K562 (cell line): ENCODE data around the gene SNX17. TPM values are rescaled to one million over a fixed set of nuclear protein-coding genes. Genes with fewer than 3 reads are reported as not detected.
A peak's percentile ranks its signal among the peaks of the same experiment; 100 is the strongest.

ENCODE experiments used
- FOSL1 ChIP-seq: fragments of 200-800 bp; sonication (Bioruptor generic); conservative IDR thresholded peaks from 2 replicates; pipeline ENCODE4 v1.6.1; 2016; ENCODE audit warnings: missing genetic modification characterization, missing compliant biosample characterization
- ILK ChIP-seq: fragments of 450-650 bp; IDR thresholded peaks from 2 replicates; pipeline ENCODE4 v1.6.1; 2016; ENCODE audit warnings: missing genetic modification characterization, low read depth, mild to moderate bottlenecking, missing compliant biosample characterization, moderate library complexity, borderline replicate concordance
- KAT7 ChIP-seq: sonication (generic); formaldehyde crosslinking; IDR thresholded peaks from 2 replicates; pipeline ENCODE4 v1.8.0; 2022; ENCODE audit warnings: missing genetic modification reagents, mild to moderate bottlenecking, borderline replicate concordance
- RAD21 ChIP-seq, 2 experiments: fragments of 250-450 bp in 1 of 2; fragments of 450-650 bp in 1 of 2; sonication (Bioruptor Pico) in 1 of 2; formaldehyde crosslinking in 1 of 2; IDR thresholded peaks in 1 of 2; conservative IDR thresholded peaks in 1 of 2; 2 replicates each; pipeline versions ENCODE4 v1.4.0 to v1.8.0; 2020 to 2022; ENCODE audit warnings: mild to moderate bottlenecking in 2 of 2, moderate library complexity in 1 of 2
- SMC3 ChIP-seq: conservative IDR thresholded peaks from 2 replicates; pipeline ENCODE4 v1.6.1; 2011; ENCODE audit warnings: low read depth, low read length, improper control_type of control experiment; ENCODE audit not compliant: insufficient read depth
- STAT5B ChIP-seq: fragments of 250-450 bp; sonication (Bioruptor Pico); IDR thresholded peaks from 2 replicates; pipeline ENCODE4 v1.8.0; 2021; ENCODE audit warnings: mild to moderate bottlenecking, inconsistent platforms
- ZBTB7A ChIP-seq: IDR thresholded peaks from 2 replicates; pipeline ENCODE4 v1.6.1; 2011; ENCODE audit warnings: low read depth, mild to moderate bottlenecking, low read length, moderate library complexity, borderline replicate concordance; ENCODE audit not compliant: control insufficient read depth
- ZBTB8A ChIP-seq: fragments of 450-650 bp; IDR thresholded peaks from 2 replicates; pipeline ENCODE4 v1.6.1; 2018; ENCODE audit warnings: mild to moderate bottlenecking, moderate library complexity; ENCODE audit not compliant: partially characterized antibody
- ZNF778 ChIP-seq: fragments of 450-650 bp; formaldehyde crosslinking; IDR thresholded peaks from 2 replicates; pipeline ENCODE4 v1.4.0; 2020; ENCODE audit warnings: mild to moderate bottlenecking, moderate library complexity
- polyA plus RNA-seq, 8 experiments: library from polyadenylated mRNA; depleted of rRNA in 4 of 8; stranded (reverse) in 5 of 8; unstranded in 3 of 8; fragments of >200 nt; fragmentation: Nextera tagmentation in 2 of 8; fragmentation: Illumina TruSeq in 1 of 8; extraction: Ambion mirVana in 2 of 8; extraction: Trizol in 1 of 8; gene quantifications; 2 replicates each; pipeline versions ENCODE4 v1.2.1 to v1.2.3, GENCODE V29; 2011 to 2014; ENCODE audit warnings: inconsistent platforms in 1 of 8, missing spikeins in 1 of 8
- total RNA-seq, 7 experiments: library from RNA; depleted of rRNA in 6 of 7; stranded (reverse); fragments of >200 nt in 6 of 7; fragmentation: Illumina TruSeq in 2 of 7; extraction: Trizol in 2 of 7; gene quantifications; 2 replicates each; pipeline versions ENCODE4 v1.2.1 to v1.2.3, GENCODE V29; 2011 to 2021; ENCODE audit warnings: low replicate concordance in 1 of 7
- TF ChIP-seq, protein P1 (sequence below): sonication (generic); formaldehyde crosslinking; IDR thresholded peaks from 2 replicates; pipeline ENCODE4 v1.8.0; 2022; ENCODE audit warnings: missing genetic modification reagents, mild to moderate bottlenecking, borderline replicate concordance
- TF ChIP-seq, protein P2 (sequence below): fragments of 450-650 bp; formaldehyde crosslinking; IDR thresholded peaks from 2 replicates; pipeline ENCODE4 v1.4.0; 2020; ENCODE audit warnings: mild to moderate bottlenecking, moderate library complexity
- TF ChIP-seq, protein P3 (sequence below), 2 experiments: fragments of 450-650 bp; IDR thresholded peaks; 2 replicates each; pipeline ENCODE4 v1.6.1; 2016

The SNX17 gene
- total and polyA plus RNA-seq, 9 of the 15 experiments (the other 6 are each of a cell fraction or from before 2014, with no cell fraction given), result 3.0 to 75.7 (median 54.6) TPM

DNA sequence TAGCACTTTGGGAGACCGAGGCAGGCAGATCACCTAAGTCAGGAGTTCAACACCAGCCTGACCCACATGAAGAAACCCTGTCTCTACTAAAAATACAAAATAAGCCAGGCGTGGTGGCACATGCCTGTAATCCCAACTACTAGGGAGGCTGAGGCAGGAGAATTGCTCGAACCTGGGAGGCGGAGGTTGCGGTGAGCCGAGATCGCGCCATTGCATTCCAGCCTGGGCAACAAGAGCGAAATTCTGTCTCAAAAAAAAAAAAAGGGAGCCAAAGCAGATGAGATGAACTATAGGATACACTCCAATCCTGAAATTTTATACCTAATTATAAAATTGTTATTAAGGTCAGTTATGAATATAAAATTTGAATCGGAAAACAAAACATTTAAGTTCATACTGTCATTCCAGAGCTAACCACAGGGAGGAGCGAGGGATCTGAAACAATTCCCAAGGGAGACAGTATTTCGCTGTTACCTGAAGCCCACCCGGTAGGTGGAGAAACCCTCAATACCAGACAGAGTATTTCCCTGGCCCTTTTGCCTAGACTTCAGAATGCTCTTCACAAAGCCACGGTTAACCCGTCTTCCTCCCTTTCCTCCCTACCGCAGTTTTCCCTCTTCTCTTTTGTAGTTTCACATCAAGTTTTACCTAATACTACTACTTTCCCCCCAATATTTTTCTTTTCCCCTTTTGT lies 37.5 kb downstream of the SNX17 start (continued):
- TF ChIP-seq ZBTB7A (peak; percentile 52; the same call in 1 of the 2 replicates), SMC3 (0 out of 2 replicates have a peak, but pooled peaks have one; percentile 39), ZNF778 (no peak), ILK (tag) (no peak), STAT5B (CRISPR knock-in tag) (no peak), KAT7 (CRISPR knock-in tag) (peak; percentile 68; the same call in 1 of the 2 replicates), FOSL1 (tag) (no peak), RAD21 (CRISPR knock-in tag; conservative IDR thresholded peaks at IDR 0.05 in 1 of 2, IDR thresholded peaks at IDR 0.05 in 1 of 2) (peak; percentile 52 to 81), ZBTB8A (no peak)
- TF ChIP-seq, protein P1, sequence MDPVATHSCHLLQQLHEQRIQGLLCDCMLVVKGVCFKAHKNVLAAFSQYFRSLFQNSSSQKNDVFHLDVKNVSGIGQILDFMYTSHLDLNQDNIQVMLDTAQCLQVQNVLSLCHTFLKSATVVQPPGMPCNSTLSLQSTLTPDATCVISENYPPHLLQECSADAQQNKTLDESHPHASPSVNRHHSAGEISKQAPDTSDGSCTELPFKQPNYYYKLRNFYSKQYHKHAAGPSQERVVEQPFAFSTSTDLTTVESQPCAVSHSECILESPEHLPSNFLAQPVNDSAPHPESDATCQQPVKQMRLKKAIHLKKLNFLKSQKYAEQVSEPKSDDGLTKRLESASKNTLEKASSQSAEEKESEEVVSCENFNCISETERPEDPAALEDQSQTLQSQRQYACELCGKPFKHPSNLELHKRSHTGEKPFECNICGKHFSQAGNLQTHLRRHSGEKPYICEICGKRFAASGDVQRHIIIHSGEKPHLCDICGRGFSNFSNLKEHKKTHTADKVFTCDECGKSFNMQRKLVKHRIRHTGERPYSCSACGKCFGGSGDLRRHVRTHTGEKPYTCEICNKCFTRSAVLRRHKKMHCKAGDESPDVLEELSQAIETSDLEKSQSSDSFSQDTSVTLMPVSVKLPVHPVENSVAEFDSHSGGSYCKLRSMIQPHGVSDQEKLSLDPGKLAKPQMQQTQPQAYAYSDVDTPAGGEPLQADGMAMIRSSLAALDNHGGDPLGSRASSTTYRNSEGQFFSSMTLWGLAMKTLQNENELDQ (CRISPR knock-in tag), result no peak
- TF ChIP-seq, protein P2, sequence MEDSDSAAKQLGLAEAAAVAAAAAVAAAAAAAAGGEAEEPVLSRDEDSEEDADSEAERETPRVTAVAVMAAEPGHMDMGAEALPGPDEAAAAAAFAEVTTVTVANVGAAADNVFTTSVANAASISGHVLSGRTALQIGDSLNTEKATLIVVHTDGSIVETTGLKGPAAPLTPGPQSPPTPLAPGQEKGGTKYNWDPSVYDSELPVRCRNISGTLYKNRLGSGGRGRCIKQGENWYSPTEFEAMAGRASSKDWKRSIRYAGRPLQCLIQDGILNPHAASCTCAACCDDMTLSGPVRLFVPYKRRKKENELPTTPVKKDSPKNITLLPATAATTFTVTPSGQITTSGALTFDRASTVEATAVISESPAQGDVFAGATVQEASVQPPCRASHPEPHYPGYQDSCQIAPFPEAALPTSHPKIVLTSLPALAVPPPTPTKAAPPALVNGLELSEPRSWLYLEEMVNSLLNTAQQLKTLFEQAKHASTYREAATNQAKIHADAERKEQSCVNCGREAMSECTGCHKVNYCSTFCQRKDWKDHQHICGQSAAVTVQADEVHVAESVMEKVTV (CRISPR knock-in tag), result 0 out of 2 replicates have a peak, but pooled peaks have one; percentile 13
- TF ChIP-seq, protein P3, sequence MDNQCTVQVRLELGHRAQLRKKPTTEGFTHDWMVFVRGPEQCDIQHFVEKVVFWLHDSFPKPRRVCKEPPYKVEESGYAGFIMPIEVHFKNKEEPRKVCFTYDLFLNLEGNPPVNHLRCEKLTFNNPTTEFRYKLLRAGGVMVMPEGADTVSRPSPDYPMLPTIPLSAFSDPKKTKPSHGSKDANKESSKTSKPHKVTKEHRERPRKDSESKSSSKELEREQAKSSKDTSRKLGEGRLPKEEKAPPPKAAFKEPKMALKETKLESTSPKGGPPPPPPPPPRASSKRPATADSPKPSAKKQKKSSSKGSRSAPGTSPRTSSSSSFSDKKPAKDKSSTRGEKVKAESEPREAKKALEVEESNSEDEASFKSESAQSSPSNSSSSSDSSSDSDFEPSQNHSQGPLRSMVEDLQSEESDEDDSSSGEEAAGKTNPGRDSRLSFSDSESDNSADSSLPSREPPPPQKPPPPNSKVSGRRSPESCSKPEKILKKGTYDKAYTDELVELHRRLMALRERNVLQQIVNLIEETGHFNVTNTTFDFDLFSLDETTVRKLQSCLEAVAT (IDR thresholded peaks at IDR 0.05), result peak in 1 of 2 experiments; percentile 93; a peak in 2 of 4 replicates
